Osteoblast (primary cell): Measurements from ENCODE around the gene RBPJ. TPM values are rescaled to one million over a fixed set of nuclear protein-coding genes. Genes with fewer than 3 reads are reported as not detected.

ENCODE experiments used
- DNase-seq: peaks from one replicate; pipeline ENCODE4 v3.0.0; 2011; ENCODE audit warnings: low spot score, mixed read lengths; ENCODE audit not compliant: insufficient read length; ENCODE audit errors: missing footprints
- H2AFZ ChIP-seq: 2 replicates; pipeline ENCODE4 v1.6.0; 2011; ENCODE audit warnings: mild to moderate bottlenecking, low read length
- H3K27ac ChIP-seq: 2 replicates; pipeline ENCODE4 v1.5.1; 2011; ENCODE audit warnings: mild to moderate bottlenecking, low read depth, low read length, moderate library complexity
- H3K27me3 ChIP-seq: 2 replicates; pipeline ENCODE4 v1.6.0; 2012; ENCODE audit warnings: mild to moderate bottlenecking, control low read depth, inconsistent platforms, low read length, moderate library complexity; ENCODE audit not compliant: insufficient read depth
- H3K36me3 ChIP-seq: 2 replicates; pipeline ENCODE4 v1.5.1; 2011; ENCODE audit warnings: mild to moderate bottlenecking, low read length, control low read depth, moderate library complexity; ENCODE audit not compliant: insufficient read depth
- H3K4me1 ChIP-seq: 2 replicates; pipeline ENCODE4 v1.5.1; 2011; ENCODE audit warnings: mild to moderate bottlenecking, low read length, control low read depth, moderate library complexity; ENCODE audit not compliant: insufficient read depth
- H3K4me2 ChIP-seq: 2 replicates; pipeline ENCODE4 v1.6.0; 2011; ENCODE audit warnings: mild to moderate bottlenecking, low read length; ENCODE audit not compliant: insufficient read depth
- H3K4me3 ChIP-seq: fragments of 200-600 bp; sonication (generic); 3 replicates; pipeline ENCODE4 v1.5.1; 2012; ENCODE audit warnings: mild to moderate bottlenecking, low read length, inconsistent platforms; ENCODE audit not compliant: insufficient read depth
- H3K79me2 ChIP-seq: 2 replicates; pipeline ENCODE4 v1.6.0; 2012; ENCODE audit warnings: mild to moderate bottlenecking, low read length, control low read depth, inconsistent platforms; ENCODE audit not compliant: insufficient read depth
- H3K9me3 ChIP-seq: 2 replicates; pipeline ENCODE4 v1.5.1; 2011; ENCODE audit warnings: low read depth, low read length, control low read depth
- H4K20me1 ChIP-seq: 2 replicates; pipeline ENCODE4 v1.6.0; 2012; ENCODE audit warnings: mild to moderate bottlenecking, low read length, control low read depth; ENCODE audit not compliant: insufficient read depth
- CTCF ChIP-seq: IDR thresholded peaks from 2 replicates; pipeline ENCODE4 v1.5.1; 2011; ENCODE audit warnings: mild to moderate bottlenecking, low read depth, low read length, moderate library complexity; ENCODE audit errors: extremely low read depth
- total RNA-seq: library from RNA; depleted of rRNA; stranded (reverse); fragments of >200 nt; gene quantifications from 2 replicates; pipeline ENCODE4 v1.2.3, GENCODE V29; 2012

Gene RBPJ
- total RNA-seq, 1 donor, result 106 TPM

- Histone ChIP-seq H3K79me2 (no peaks in the 10 kb centered on the region), H3K27ac (no peak overlapping the region), H4K20me1 (no peaks in the 10 kb centered on the region), H3K36me3 (no peaks in the 10 kb centered on the region), H3K4me2 (no peak overlapping the region), H3K4me1 (no peaks in the 10 kb centered on the region), H2AFZ (no peak overlapping the region), H3K9me3 (peaks cover 4% of the 10 kb centered on the region), H3K4me3 (no peak overlapping the region), H3K27me3 (no peaks in the 10 kb centered on the region)
- no peak for DNase-seq
- TF ChIP-seq CTCF, result no peak
Measured at GRCh38 chr4:26468283-26468949, 147.6 kb downstream of the RBPJ start.

DNA sequence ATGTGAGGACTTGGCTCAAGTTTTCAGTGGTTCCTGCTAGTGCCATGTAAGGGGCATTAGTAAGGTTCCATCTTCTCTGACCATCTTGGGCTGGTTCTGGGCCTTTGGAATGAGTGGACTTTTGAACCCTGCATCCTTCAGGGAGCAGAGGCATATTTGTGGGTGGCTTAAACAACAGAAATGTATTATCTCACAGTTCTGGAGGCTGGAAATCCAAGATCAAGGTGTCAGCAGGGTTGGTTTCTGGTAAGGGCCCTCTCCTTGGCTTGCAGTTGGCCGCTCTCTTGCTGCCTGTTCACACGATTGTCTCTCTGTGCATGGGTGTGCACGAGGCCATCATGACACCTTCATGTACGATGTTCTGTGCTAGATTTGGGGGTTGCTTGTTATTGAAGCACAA lies 148.2 kb downstream of the RBPJ start:
- Histone ChIP-seq H2AFZ (no peak overlapping the region), H3K4me1 (no peaks in the 10 kb centered on the region), H3K9me3 (no peaks in the 10 kb centered on the region), H4K20me1 (no peaks in the 10 kb centered on the region), H3K79me2 (no peaks in the 10 kb centered on the region), H3K27ac (no peak overlapping the region), H3K4me2 (no peak overlapping the region), H3K27me3 (no peaks in the 10 kb centered on the region), H3K36me3 (no peaks in the 10 kb centered on the region), H3K4me3 (no peak overlapping the region)
- no peak for DNase-seq
- TF ChIP-seq CTCF, result no peak

- Histone ChIP-seq H3K27me3 (no peaks in the 10 kb centered on the region), H3K4me2 (no peak overlapping the region), H3K9me3 (no peaks in the 10 kb centered on the region), H3K4me3 (no peak overlapping the region), H3K36me3 (no peaks in the 10 kb centered on the region), H3K27ac (no peak overlapping the region), H2AFZ (no peak overlapping the region), H4K20me1 (no peaks in the 10 kb centered on the region), H3K4me1 (no peaks in the 10 kb centered on the region), H3K79me2 (no peaks in the 10 kb centered on the region)
- DNase-seq, result no peak
- no peak for TF ChIP-seq CTCF
Measured at GRCh38 chr4:26471890-26472289, 151.1 kb downstream of the RBPJ start.

GRCh38 chr4:26473893-26474292 lies 153.1 kb downstream of the RBPJ start:
- no peak for TF ChIP-seq CTCF
- no peak overlapping the region for H2AFZ ChIP-seq
- no peaks in the 10 kb centered on the region for H4K20me1 ChIP-seq
- no peaks in the 10 kb centered on the region for H3K79me2 ChIP-seq
- no peaks in the 10 kb centered on the region for H3K27me3 ChIP-seq
- no peak overlapping the region for H3K27ac ChIP-seq
- no peaks in the 10 kb centered on the region for H3K9me3 ChIP-seq
- no peak for DNase-seq
- no peak overlapping the region for H3K4me3 ChIP-seq
- no peaks in the 10 kb centered on the region for H3K4me1 ChIP-seq
- no peak overlapping the region for H3K4me2 ChIP-seq
- no peaks in the 10 kb centered on the region for H3K36me3 ChIP-seq
